ENCODE measurements around the gene GIGYF2.

- TF ChIP-seq CTCF (IDR thresholded peaks at IDR 0.05) (no peak), POLR2AphosphoS5 (IDR thresholded peaks at IDR 0.05) (no peak), POLR2A (IDR thresholded peaks at IDR 0.05) (no peak), EP300 (IDR thresholded peaks at IDR 0.05) (no peak)
These were observed 134.4 kb downstream of the GIGYF2 start for GRCh38 chr2:232831496-232831895.

All from gastroesophageal sphincter (tissue), 3 donors.